Myocyte (in vitro differentiated cells): Measurements from ENCODE around the gene WTAP. TPM values are rescaled to one million over a fixed set of nuclear protein-coding genes. Genes with fewer than 3 reads are reported as not detected.
"Not testable (repeated sequence)": the region's sequence is repeated elsewhere in the genome, so short reads cannot be mapped to it uniquely, and the experiment has no call there.

Experiments used
- DNase-seq: peaks from one replicate; pipeline ENCODE4 v3.0.0-alpha.2; 2012; ENCODE audit warnings: low read depth
- total RNA-seq: library from RNA; depleted of rRNA; stranded (reverse); fragments of >200 nt; gene quantifications from 2 replicates; pipeline ENCODE4 v1.2.3, GENCODE V29; 2014

WTAP gene
- total RNA-seq, 1 donor from 2014 or later: 64.8 TPM

DNA sequence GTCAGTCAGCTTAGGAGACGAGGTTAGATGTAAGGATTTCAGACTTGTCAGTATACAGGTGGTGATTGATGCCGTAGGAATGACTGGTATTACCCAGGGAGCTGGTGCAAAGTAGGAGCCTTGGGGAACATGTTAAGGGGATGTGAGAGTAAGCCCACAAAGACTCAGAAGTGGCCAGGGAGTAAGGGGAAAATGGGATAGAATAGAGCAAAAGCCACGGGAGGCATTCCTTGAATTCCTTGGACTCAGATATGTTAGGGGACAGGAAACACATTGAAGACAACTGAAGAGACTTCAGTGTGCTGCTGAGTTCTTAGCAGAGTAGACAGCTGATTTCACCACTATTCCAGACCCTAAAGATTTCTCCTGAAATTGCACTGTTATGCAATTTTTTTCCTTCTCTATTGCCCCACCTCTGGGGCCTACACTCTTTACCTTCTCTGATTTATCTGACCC is 33.3 kb downstream of the WTAP start:
- peak; percentile 36 for DNase-seq

DNA sequence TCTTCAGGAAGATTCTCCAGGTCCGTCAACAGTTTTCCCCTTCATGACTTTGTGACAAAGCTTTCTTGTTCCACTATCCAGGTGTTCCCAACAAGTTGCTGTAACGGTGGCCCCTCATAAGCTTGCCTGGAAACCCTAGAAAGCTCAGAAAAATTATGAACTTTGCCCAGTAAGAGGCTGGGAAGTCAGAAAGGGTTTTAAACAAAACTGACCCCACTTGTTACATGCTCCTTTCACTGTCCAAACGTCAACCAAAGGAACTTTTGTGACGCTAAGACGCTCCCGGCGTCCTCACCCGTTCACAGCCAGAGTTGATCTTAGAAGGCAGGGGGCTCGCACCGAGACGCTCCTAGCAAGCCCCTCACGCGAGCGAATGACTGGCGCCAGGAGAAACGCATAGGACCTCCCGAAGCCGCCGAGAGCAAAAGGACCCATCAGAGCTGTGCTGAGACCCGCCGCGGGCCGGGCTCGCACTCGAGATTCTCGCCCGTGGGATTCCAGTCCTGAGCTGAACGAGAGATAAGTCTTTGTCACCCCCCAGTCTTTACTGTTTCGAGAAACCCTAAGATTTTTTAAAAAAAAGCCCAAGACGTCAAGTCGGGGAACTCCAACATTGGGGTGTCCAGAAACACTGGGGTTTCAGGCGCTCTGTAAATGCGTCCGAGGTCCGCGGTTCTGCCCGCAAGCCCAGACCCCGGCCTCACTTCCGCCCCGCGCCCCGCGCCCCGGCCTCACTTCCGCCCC is 34.0 kb downstream of the WTAP start:
- DNase-seq: no peak

DNA sequence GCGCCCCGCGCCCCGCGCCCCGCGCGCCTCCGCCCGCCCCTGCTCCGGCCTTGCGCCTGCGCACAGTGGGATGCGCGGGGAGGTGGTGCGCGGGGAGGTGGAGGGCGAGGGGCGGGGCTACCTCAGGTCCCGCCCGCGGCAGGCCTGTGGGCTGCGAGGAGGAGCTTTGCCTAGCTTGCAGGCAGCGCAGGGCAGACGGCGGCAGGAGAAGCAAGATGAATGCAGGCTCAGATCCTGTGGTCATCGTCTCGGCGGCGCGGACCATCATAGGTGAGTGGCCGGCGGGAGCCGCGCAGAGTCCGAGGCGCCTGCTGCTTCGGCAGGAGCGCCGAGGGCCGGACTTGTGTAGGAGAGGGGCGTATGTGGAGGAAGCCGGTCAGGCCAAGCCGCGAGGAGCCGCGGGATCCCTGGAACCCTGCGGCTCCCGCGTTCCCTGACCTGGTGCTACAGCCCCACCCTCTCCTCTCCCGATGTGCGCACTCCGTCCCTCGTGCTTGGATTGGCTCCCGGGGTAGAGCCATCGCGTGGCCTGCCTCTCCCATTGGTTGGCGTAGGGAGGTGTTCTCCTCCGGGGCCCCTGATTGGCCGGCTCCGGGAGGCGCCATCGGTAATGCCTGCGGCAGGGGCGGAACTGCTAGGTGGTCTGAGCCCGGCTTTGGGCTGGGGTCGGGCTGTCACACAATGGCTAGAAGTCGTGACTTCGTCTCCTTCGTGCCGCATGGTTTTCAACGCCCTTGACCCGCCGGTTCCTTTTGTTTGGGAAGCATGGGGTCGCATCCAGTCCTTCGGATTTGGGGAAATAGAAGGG is 34.8 kb downstream of the WTAP start, which contains the start of gene ACAT2:
TSS of gene ACAT2 (plus strand) at position 173 of the 808 bp plus-strand sequence. CDS start at position 216, 43 bp downstream.
- DNase-seq: peak; percentile 97

DNA sequence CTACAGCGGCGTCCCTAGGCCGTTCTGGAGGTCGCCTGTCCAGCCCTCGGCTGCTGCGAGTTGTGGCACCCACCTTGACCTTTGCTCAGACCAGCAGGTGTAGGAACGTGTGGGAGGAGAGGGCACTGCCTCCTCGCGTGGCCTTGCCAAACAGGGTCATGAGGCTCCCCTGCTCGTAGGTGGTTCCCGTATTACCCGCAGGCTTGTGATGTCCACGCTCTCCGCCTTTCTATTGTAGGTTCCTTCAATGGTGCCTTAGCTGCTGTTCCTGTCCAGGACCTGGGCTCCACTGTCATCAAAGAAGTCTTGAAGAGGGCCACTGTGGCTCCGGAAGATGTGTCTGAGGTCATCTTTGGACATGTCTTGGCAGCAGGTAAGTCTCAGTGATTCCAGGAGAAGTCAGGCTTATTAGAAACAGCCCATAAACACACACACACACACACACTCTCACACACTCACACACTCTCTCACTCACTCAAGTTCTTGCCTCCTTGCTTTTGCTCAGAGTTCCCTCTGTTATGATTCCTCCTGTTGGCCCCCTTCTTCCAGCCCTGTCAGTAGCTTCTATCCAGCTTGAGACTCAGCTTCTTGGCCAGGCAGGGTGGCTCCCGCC is 35.5 kb downstream of the WTAP start:
- DNase-seq: no peak

DNA sequence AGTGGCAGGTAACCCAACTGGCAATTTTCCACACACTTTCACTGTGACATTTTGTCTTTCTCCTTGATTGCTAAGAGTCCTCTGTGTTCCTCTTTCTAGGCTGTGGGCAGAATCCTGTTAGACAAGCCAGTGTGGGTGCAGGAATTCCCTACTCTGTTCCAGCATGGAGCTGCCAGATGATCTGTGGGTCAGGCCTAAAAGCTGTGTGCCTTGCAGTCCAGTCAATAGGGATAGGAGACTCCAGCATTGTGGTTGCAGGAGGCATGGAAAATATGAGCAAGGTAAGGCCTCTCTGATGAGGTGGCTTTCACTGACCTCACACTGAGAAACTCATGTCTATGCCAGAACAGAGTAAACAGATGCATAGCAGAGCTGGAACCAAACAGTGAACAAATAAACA is 39.6 kb downstream of the WTAP start:
- DNase-seq: no peak

DNA sequence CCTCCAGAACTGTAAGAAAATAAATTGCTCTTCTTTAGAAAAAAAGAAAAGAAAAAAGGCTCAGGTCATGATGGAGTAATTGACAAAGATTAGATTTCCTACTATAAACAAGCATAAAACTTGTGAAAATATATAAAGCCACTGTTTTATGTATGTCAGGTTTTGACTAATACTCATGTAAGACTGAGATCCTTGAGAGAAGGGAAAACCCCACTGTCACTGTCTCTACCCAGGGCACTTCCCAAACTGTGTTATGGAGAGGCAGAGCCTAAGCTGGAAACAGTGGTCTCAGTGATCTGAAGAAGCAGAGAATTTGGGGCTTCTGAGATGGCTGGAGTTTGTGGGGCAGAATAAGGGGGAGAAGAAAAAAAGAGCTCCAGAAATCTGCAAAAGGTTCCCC is 42.2 kb downstream of the WTAP start:
- no peak for DNase-seq

DNA sequence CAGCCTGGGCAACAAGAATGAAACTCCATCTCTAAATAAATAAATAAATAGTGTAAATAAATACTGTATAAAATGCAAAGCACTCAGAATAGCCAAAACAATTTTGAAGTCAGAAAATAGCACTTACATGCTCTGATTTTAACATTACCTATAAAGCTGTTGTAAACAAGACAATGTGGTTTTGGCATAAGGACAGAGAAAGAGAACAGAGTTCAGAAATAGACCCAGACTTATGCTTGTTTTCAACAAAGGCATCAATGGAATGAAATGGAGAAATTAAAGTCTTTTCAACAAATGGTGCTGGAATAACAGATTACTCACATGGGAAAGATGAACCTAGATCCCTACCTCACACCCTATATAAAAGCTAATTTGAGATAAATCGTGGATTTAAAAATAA is 44.9 kb downstream of the WTAP start:
- DNase-seq: no peak

DNA sequence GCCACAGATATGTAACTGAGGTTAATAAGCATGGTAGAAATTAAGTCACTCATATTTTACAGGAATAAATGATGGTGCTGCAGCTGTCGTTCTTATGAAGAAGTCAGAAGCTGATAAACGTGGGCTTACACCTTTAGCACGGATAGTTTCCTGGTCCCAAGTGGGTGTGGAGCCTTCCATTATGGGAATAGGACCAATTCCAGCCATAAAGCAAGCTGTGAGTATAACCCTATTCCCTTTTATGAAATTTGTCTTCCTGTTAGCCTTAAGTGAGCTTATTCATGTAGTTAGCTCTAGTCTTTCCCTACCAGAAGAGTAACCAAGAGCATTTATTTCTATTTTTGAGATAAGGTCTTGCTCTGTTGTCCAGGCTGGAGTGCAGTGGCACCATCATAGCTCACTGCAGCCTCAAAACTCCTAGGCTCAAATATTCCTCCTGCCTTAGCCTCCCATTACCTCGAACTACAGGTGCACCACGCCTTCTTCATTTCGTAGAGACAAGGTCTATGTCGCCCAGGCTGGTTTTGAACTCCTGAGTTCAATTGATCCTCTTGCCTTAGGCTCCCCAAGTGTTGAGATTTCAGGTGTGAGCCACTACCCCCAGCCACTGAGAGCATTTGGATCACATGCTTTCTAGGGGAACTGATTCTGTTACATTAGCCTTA is 50.1 kb downstream of the WTAP start:
- no peak for DNase-seq

DNA sequence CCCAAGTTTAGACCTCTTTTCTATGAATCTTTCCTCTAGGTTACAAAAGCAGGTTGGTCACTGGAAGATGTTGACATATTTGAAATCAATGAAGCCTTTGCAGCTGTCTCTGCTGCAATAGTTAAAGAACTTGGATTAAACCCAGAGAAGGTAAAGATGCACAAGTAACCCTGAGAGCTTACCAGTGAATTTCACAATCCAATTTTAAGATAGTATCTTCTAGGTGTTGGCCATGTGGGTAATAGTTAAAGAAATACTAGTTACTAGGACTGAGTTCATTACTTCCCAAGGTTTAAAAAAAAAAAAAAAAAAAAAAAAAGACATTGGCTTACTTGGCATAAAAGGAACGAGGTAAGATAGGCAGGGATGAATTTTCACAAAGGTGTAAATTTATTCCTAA is 50.8 kb downstream of the WTAP start:
- DNase-seq: no peak

DNA sequence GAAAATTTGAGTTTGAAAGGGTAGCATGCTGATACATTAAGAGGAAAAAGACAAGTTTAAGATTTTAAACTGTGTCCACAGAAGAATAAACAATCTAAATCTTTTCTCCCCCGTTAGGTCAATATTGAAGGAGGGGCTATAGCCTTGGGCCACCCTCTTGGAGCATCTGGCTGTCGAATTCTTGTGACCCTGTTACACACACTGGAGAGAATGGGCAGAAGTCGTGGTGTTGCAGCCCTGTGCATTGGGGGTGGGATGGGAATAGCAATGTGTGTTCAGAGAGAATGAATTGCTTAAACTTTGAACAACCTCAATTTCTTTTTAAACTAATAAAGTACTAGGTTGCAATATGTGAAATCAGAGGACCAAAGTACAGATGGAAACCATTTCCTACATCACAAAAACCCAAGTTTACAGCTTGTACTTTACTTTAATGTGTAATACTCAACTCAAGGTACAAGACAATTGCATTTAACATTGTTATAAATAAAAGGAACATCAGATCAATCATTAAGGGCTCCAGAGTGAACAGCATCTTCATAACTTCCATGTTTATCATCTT is 51.3 kb downstream of the WTAP start:
- DNase-seq: no peak

DNA sequence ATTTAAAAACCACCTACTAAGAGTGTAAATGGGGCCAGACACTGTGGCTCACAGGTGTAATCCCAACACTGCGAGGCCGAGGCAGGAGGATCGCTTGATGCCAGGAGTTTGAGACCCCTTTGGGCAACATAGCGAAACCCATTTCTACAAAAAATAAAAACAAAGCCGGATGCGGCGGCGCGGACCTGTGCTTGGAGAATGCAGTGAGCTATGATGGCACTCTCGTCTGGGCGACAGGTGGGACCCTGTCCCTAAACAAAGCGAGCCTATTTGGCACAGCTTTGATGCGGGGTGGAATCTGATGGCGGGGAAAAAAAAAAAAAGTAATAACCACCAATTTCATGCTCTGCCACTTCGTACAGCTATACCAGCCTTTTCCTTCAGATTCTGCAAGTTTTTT is 61.0 kb downstream of the WTAP start:
- no peak for DNase-seq

DNA sequence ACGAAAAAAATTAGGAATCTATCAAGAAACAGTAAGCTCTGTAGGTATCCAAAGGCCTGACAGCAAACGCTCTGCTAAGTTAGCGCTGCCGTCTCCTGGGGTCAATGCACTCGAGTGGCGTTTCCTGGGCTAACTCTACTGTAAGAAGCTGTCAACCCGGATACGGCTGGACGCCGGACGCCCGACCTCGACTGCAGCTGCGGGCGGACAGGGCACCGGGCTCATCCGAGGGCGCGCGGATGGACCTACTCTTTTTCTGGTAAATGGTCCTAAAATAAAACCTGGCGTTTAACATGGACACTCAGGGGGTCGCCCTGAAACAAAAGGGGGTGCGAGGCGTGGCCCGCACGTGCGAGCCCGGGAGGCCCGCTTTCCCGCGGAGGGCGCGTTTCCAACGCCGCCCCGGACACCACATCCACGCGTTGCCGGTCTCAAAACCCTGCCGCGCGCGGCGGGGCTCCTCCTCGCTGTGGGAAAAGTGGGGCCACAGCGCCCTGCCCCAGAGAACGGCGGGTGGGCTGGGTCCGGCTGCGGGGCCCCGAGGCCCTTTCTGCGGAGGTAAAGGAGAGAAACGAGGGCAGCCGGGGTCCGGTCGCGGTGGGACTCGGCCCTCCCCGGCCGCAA is 61.6 kb downstream of the WTAP start:
- DNase-seq: peak; percentile 15

DNA sequence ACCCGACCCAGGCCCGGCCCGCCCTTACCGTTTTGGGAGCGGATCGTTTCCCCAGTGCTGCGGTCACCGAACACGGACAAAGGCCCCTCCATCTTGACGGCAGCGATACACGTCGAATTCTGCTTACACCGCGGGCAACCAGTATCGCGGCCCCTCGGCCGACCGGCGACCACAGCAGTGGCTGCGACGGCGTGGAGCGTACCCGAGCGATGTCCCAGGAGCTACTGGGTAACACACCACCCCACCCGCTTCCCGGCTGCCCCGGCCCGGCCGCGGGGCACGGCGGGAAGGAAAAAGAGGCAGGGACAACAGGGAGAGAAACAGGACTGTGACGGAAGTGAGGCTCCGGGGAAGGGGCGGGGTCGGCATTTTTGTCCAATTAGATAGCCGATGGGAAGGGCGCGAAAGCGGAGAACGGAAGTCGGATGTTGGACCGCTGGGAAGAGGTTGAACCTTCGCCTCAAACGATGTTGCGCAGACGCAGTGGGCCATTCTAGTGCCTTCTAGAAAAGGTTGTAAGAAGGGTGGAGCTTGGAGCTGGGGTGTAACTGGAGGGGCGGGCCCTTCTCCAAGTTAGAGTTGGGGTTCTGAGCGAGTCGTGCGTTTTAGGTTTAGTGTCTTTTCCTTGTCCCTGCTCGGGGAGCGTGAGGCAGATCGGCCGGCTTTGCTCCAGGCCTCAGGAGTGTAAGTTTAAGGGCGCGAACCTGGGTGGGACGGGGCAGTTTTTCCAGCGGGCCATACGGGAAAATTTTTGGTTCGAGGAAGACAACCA is 62.3 kb downstream of the WTAP start, which contains the start of gene TCP1:
TSS of gene TCP1 (minus strand) at position 226 of the 772 bp plus-strand sequence. CDS start at position 92, 134 bp downstream.
- peak; percentile 100 for DNase-seq

DNA sequence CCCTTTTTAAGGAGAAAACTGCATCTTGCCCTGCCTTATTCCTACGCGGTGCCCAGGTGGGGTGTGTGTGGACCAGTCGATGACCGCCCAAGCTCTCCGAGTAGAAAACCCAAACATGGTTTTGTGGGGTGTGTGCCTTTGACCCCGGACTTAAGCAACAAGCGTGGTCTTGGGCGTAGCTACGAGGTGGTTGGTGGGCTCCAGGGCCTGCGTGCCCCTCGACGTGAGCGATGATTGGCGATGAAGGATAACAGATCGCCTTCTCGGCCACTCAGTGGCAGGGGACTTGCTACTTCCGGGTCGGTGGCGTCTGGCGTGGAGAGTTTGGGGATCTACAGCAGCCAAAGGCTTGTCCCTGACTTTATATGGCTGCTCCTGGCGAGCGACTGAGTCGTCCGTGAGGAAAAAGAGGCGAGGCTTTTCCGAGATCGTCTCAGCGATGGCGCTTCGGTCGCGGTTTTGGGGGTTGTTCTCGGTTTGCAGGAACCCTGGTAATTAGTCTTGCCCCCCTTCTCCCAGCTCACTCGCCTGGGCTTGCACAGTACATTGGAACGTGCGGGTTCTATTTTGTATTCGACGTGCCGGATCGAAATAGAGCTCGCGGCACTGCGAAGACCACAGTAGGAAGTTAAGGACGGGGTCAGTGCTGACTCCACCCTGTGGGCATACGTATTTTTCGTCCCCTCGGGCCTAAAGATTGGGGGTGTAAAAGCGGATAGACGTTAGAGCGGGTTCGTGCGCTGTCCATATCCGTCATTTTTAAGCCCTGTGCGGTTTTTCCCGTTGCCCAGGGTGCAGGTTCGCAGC is 63.0 kb downstream of the WTAP start, which contains the start of gene MRPL18:
TSS of gene MRPL18 (plus strand) at position 319 of the 807 bp plus-strand sequence. CDS start at position 440, 121 bp downstream.
- peak; percentile 99 for DNase-seq

DNA sequence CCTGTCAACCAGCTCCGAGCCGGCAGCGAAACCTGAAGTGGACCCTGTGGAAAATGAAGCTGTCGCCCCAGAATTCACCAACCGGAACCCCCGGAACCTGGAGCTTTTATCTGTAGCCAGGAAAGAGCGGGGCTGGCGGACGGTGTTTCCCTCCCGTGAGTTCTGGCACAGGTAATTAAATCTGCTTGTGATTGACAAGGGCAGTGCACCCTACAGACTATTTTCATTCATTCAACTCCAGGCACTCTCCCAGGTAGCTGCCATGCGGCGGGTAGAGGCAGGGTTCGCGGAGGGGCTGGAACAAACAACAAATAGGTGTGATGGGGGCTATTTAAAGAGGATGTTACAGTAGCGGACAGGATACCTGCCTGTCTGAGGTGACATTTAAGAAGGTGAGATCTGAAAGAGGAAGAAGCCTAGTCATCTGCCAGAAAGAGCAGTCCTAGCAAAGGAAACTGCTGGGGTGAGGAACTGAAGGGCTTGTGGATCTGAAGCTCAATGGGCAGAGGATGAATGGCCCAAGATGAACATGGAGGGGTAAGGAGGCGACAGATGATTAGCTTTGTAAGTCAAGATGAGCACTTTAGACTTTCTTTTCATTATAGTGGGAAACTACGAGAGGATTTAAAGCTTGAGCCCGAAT is 63.8 kb downstream of the WTAP start:
- no peak for DNase-seq

DNA sequence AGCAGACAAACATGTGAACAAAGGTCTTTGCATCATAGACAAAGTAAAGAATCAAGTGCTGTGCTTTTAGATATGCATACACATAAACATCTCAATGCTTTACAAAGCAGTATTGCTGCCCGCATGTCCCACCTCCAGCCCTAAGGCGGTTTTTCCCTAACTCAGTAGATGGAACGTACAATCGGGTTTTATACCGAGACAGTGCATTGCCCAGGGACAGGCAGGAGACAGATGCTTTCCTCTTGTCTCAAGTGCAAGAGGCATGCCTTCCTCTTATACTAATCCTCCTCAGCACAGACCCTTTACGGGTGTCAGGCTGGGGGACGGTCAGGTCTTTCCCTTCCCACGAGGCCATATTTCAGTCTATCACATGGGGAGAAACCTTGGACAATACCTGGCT is 67.7 kb downstream of the WTAP start:
- DNase-seq: not testable (repeated sequence)

DNA sequence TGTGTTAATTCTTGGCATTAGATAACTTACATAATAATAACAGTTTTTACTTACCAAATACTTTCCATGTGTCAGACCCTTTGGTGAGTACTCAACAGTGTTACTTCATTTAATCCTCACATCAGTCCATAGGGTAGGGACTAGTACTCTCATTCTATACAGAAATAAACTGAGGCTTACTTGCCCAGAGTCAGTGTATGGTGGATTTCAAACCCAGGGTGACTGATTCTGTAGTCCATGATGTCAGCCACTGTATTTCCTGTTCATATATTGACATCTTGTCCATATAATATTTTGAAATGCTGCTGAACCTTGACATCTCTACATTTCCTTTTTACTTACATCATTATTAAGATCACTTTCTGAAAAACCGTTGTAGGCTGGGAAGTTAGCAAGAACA is 70.2 kb downstream of the WTAP start:
- no peak for DNase-seq
